Mesodermal cell (in vitro differentiated cells): ENCODE measurements around the gene GALNT7.

ENCODE experiments used
- H3K27ac ChIP-seq: 2 replicates; pipeline ENCODE4 v1.7.0; 2013; ENCODE audit warnings: mild to moderate bottlenecking, low read depth, low read length, moderate library complexity; ENCODE audit not compliant: severe bottlenecking
- H3K36me3 ChIP-seq: 2 replicates; pipeline ENCODE4 v1.7.1; 2013; ENCODE audit warnings: mild to moderate bottlenecking, low read length, moderate library complexity; ENCODE audit not compliant: control insufficient read depth, insufficient read depth
- H3K4me1 ChIP-seq: one replicate; pipeline ENCODE4 v1.7.1; 2013; ENCODE audit warnings: mild to moderate bottlenecking, low read length; ENCODE audit not compliant: insufficient read depth, control insufficient read depth, poor library complexity, severe bottlenecking
- H3K4me3 ChIP-seq: 2 replicates; pipeline ENCODE4 v1.7.0; 2013; ENCODE audit warnings: low read length, control low read depth, mild to moderate bottlenecking; ENCODE audit not compliant: insufficient read depth, poor library complexity, severe bottlenecking; ENCODE audit errors: extremely low read depth
- H3K9me3 ChIP-seq: 2 replicates; pipeline ENCODE4 v1.7.1; 2013; ENCODE audit warnings: mild to moderate bottlenecking, low read length, moderate library complexity; ENCODE audit not compliant: control insufficient read depth
- WGBS, 2 experiments: methylation state at CpG; one replicate each; pipeline ENCODE4 v1.1.5; 2013; ENCODE audit warnings: missing lambda C conversion rate in 2 of 2; ENCODE audit not compliant: insufficient coverage in 2 of 2; 5-methylcytosine and 5-hydroxymethylcytosine counted together

The GALNT7 gene

GRCh38 chr4:173138624-173139023 lies 30.0 kb upstream of the GALNT7 start:
- H3K9me3 ChIP-seq = no peaks in the 10 kb centered on the region
- no peaks in the 10 kb centered on the region for H3K36me3 ChIP-seq
- H3K27ac ChIP-seq = no peak overlapping the region
- WGBS, 2 experiments = 89 to 100% methylated on average over 1 of the region's 1 CpG
- H3K4me1 ChIP-seq = no peaks in the 10 kb centered on the region
- no peak overlapping the region for H3K4me3 ChIP-seq

GRCh38 chr4:173139561-173139960 lies 29.1 kb upstream of the GALNT7 start:
- Histone ChIP-seq H3K4me3 (no peak overlapping the region), H3K9me3 (no peaks in the 10 kb centered on the region), H3K4me1 (no peaks in the 10 kb centered on the region), H3K36me3 (no peaks in the 10 kb centered on the region), H3K27ac (no peak overlapping the region)
- WGBS, 2 experiments = no CpG with 5 or more reads among the region's 2 CpGs

- H3K9me3 ChIP-seq = no peaks in the 10 kb centered on the region
- no peaks in the 10 kb centered on the region for H3K36me3 ChIP-seq
- peaks cover 5% of the 10 kb centered on the region for H3K4me1 ChIP-seq
- no peak overlapping the region for H3K4me3 ChIP-seq
- no peak overlapping the region for H3K27ac ChIP-seq
- WGBS, 2 experiments = 97% methylated on average over 3 of the region's 3 CpGs; no CpG with 5 or more reads in 1 of the 2 experiments
Observed at GRCh38 chr4:173145131-173145530, 23.5 kb upstream of the GALNT7 start.

GRCh38 chr4:173146456-173146855 lies 22.2 kb upstream of the GALNT7 start:
- Histone ChIP-seq H3K27ac (no peak overlapping the region), H3K4me1 (peaks cover 5% of the 10 kb centered on the region), H3K36me3 (no peaks in the 10 kb centered on the region), H3K4me3 (no peak overlapping the region), H3K9me3 (no peaks in the 10 kb centered on the region)
- WGBS, 2 experiments = 90% methylated on average over 2 to 4 of the region's 4 CpGs

GRCh38 chr4:173151496-173151895 lies 17.1 kb upstream of the GALNT7 start:
- Histone ChIP-seq H3K36me3 (no peaks in the 10 kb centered on the region), H3K27ac (no peak overlapping the region), H3K4me3 (no peak overlapping the region), H3K4me1 (peaks cover 5% of the 10 kb centered on the region), H3K9me3 (no peaks in the 10 kb centered on the region)
- 94 to 96% methylated on average over 2 of the region's 2 CpGs for WGBS, 2 experiments

- no peaks in the 10 kb centered on the region for H3K36me3 ChIP-seq
- H3K4me1 ChIP-seq = peaks cover 5% of the 10 kb centered on the region
- H3K9me3 ChIP-seq = no peaks in the 10 kb centered on the region
- H3K27ac ChIP-seq = no peak overlapping the region
- 90 to 100% methylated on average over 1 to 2 of the region's 6 CpGs for WGBS, 2 experiments
- no peak overlapping the region for H3K4me3 ChIP-seq
Observed at GRCh38 chr4:173152104-173152503, 16.5 kb upstream of the GALNT7 start.

GRCh38 chr4:173153445-173153844 lies 15.2 kb upstream of the GALNT7 start:
- Histone ChIP-seq H3K4me1 (no peaks in the 10 kb centered on the region), H3K4me3 (no peak overlapping the region), H3K9me3 (no peaks in the 10 kb centered on the region), H3K27ac (no peak overlapping the region), H3K36me3 (no peaks in the 10 kb centered on the region)
- WGBS, 2 experiments = no CpG with 5 or more reads among the region's 2 CpGs

GRCh38 chr4:173159791-173160190 lies 8.8 kb upstream of the GALNT7 start:
- Histone ChIP-seq H3K4me1 (peaks cover 2% of the 10 kb centered on the region), H3K9me3 (no peaks in the 10 kb centered on the region), H3K4me3 (no peak overlapping the region), H3K27ac (no peak overlapping the region), H3K36me3 (peaks cover under 1% of the 10 kb centered on the region)

- Histone ChIP-seq H3K9me3 (no peaks in the 10 kb centered on the region), H3K27ac (no peak overlapping the region), H3K36me3 (peaks cover 8% of the 10 kb centered on the region), H3K4me1 (peaks cover 2% of the 10 kb centered on the region), H3K4me3 (no peak overlapping the region)
- 78 to 92% methylated on average over 1 to 2 of the region's 2 CpGs for WGBS, 2 experiments
Observed at GRCh38 chr4:173160871-173161270, 7.7 kb upstream of the GALNT7 start.

GRCh38 chr4:173161311-173161710 lies 7.3 kb upstream of the GALNT7 start:
- H3K4me1 ChIP-seq = peaks cover 2% of the 10 kb centered on the region
- peaks cover 9% of the 10 kb centered on the region for H3K36me3 ChIP-seq
- no peak overlapping the region for H3K27ac ChIP-seq
- no peak overlapping the region for H3K4me3 ChIP-seq
- H3K9me3 ChIP-seq = no peaks in the 10 kb centered on the region

GRCh38 chr4:173165706-173166105 lies 2.9 kb upstream of the GALNT7 start:
- Histone ChIP-seq H3K36me3 (peaks cover 9% of the 10 kb centered on the region), H3K9me3 (no peaks in the 10 kb centered on the region), H3K27ac (no peak overlapping the region), H3K4me1 (no peaks in the 10 kb centered on the region), H3K4me3 (no peak overlapping the region)

- WGBS, 2 experiments = 97 to 100% methylated on average over 2 to 4 of the region's 4 CpGs
- H3K4me3 ChIP-seq = no peak overlapping the region
- H3K4me1 ChIP-seq = no peaks in the 10 kb centered on the region
- peaks cover 9% of the 10 kb centered on the region for H3K36me3 ChIP-seq
- no peaks in the 10 kb centered on the region for H3K9me3 ChIP-seq
- no peak overlapping the region for H3K27ac ChIP-seq
Observed at GRCh38 chr4:173166491-173166890, 2.1 kb upstream of the GALNT7 start.
